HG02763 (cell line): ENCODE data around the gene PLCE1.
"Not testable (repeated sequence)": the region's sequence is repeated elsewhere in the genome, so short reads cannot be mapped to it uniquely, and the experiment has no call there.

Source experiments
- ATAC-seq: cut with Tn5 transposase; IDR thresholded peaks from one replicate; pipeline ENCODE4 v1.9.1; 2021; ENCODE audit warnings: mild to moderate bottlenecking, moderate library complexity; ENCODE audit not compliant: unreplicated experiment

PLCE1 gene

GRCh38 chr10:93993782-93994437 lies at the start of gene PLCE1:
Gene PLCE1, plus strand, starts transcription at chr10:93993931. Its CDS starts 37,116 bp downstream, at chr10:94031047.
- no peak for ATAC-seq

GRCh38 chr10:93945819-93946218 lies 47.9 kb upstream of the PLCE1 start:
- ATAC-seq = no peak

- ATAC-seq = no peak
Measured at GRCh38 chr10:93947055-93947454, 46.7 kb upstream of the PLCE1 start.

GRCh38 chr10:93947524-93947923 lies 46.2 kb upstream of the PLCE1 start:
- no peak for ATAC-seq

- ATAC-seq = no peak
Measured at GRCh38 chr10:93951905-93952304, 41.8 kb upstream of the PLCE1 start.

- ATAC-seq = no peak
Measured at GRCh38 chr10:93954299-93954698, 39.4 kb upstream of the PLCE1 start.

- ATAC-seq = no peak
Measured at GRCh38 chr10:93954726-93955363, 38.9 kb upstream of the PLCE1 start.

- no peak for ATAC-seq
Measured at GRCh38 chr10:93958834-93959233, 34.9 kb upstream of the PLCE1 start.

GRCh38 chr10:93960988-93961387 lies 32.7 kb upstream of the PLCE1 start:
- not testable (repeated sequence) for ATAC-seq

- ATAC-seq = no peak
Measured at GRCh38 chr10:93962973-93963372, 30.8 kb upstream of the PLCE1 start.

- no peak for ATAC-seq
Measured at GRCh38 chr10:93963434-93963833, 30.3 kb upstream of the PLCE1 start.

- ATAC-seq = no peak
Measured at GRCh38 chr10:93965911-93966310, 27.8 kb upstream of the PLCE1 start.

- ATAC-seq = no peak
Measured at GRCh38 chr10:93967756-93968155, 26.0 kb upstream of the PLCE1 start.

- ATAC-seq = no peak
Measured at GRCh38 chr10:93968540-93968945, 25.2 kb upstream of the PLCE1 start.

- not testable (repeated sequence) for ATAC-seq
Measured at GRCh38 chr10:93970433-93971010, 23.2 kb upstream of the PLCE1 start.

- no peak for ATAC-seq
Measured at GRCh38 chr10:93973748-93974445, 19.8 kb upstream of the PLCE1 start.

- no peak for ATAC-seq
Measured at GRCh38 chr10:93977442-93977841, 16.3 kb upstream of the PLCE1 start.

- no peak for ATAC-seq
Measured at GRCh38 chr10:93980486-93980885, 13.2 kb upstream of the PLCE1 start.

GRCh38 chr10:93991114-93991513 lies 2.6 kb upstream of the PLCE1 start:
- no peak for ATAC-seq

- ATAC-seq = no peak
Measured at GRCh38 chr10:93991596-93992284, 2.0 kb upstream of the PLCE1 start.

GRCh38 chr10:93992400-93993030 lies 1.2 kb upstream of the PLCE1 start:
- ATAC-seq = no peak
